ENCODE data around the gene ZNF805. TPM values are rescaled to one million over a fixed set of nuclear protein-coding genes. Genes with fewer than 3 reads are reported as not detected.

ZNF805 gene
- total and polyA plus RNA-seq, 2 of the 4 experiments (the other 2 are of a cell fraction): 3.0 to 32.3 TPM

DNA sequence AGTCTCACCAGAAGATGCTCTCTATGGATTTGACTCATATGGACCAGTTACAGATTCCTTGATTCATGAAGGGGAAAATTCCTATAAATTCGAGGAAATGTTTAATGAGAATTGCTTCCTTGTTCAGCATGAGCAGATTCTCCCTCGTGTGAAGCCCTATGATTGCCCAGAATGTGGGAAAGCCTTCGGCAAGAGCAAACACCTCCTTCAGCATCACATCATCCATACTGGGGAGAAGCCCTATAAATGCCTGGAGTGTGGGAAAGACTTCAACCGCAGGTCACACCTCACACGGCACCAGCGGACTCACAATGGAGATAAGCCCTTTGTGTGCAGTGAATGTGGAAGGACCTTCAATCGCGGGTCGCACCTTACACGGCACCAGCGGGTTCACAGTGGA is 50.5 kb downstream of the ZNF805 start:
- H2BK120ac ChIP-seq (ENCODE audit: low read depth, low read length): no peak overlapping the region
- H2AK9ac ChIP-seq (replicated peaks; ENCODE audit: low read depth, low read length, poor library complexity): no peak overlapping the region
- H3K56ac ChIP-seq (ENCODE audit: extremely low read depth, insufficient read depth, low read length): no peak overlapping the region
- H3K36me3 ChIP-seq (ENCODE audit: control insufficient read depth, insufficient read depth, low read length): peaks cover 66% of the 10 kb centered on the region
- no peak overlapping the region for H2BK20ac ChIP-seq (ENCODE audit: low read depth, low read length)
- dilution Hi-C loops (cut with HindIII; ENCODE audit: low sequenced_read_pairs, unreplicated experiment) (no loop called here), in situ Hi-C loops (cut with MboI; ENCODE audit: low sequenced_read_pairs) (no loop called here), intact Hi-C loops (cut with micrococcal nuclease) (no loop called here)
- H4K91ac ChIP-seq (ENCODE audit: insufficient read depth, low read depth, low read length): no peak overlapping the region
- H3K9ac ChIP-seq (ENCODE audit: low read depth, low read length): no peak overlapping the region
- DNase-seq (no peak), ATAC-seq (ENCODE audit: low read depth) (no peak)
- POLR2A ChIA-PET (ENCODE audit: unreplicated experiment): no interaction called here
- no peak overlapping the region for H3K4ac ChIP-seq (ENCODE audit: low read depth, low read length)
- BruUV-seq (replicated peaks): no TSS peak
- no peak overlapping the region for H3K14ac ChIP-seq (replicated peaks; ENCODE audit: low read depth, low read length)
- no peak overlapping the region for H3K4me2 ChIP-seq (ENCODE audit: low read depth, low read length)
- H3K27me3 ChIP-seq (ENCODE audit: control insufficient read depth, insufficient read depth, low read length): no peaks in the 10 kb centered on the region
- H2AFZ ChIP-seq (replicated peaks; ENCODE audit: low read length, poor library complexity): no peak overlapping the region
- H3K9me1 ChIP-seq (ENCODE audit: insufficient read depth, low read length): no peaks in the 10 kb centered on the region
- H3K79me1 ChIP-seq (ENCODE audit: low read depth in 1 of 2, low read length in 2 of 2): peaks cover 42 to 54% of the 10 kb centered on the region in 2 experiments
- peaks cover 41% of the 10 kb centered on the region for H4K20me1 ChIP-seq (ENCODE audit: insufficient read depth, low read length)
- H3K4me1 ChIP-seq (ENCODE audit: control insufficient read depth, insufficient read depth, low read length): no peaks in the 10 kb centered on the region
- peaks cover 25% of the 10 kb centered on the region for H3K9me3 ChIP-seq (ENCODE audit: control insufficient read depth, insufficient read depth, low read length)
- no peak overlapping the region for H3K4me3 ChIP-seq (ENCODE audit: insufficient read depth, low read depth, low read length)
- H4K5ac ChIP-seq (ENCODE audit: low read depth, low read length): no peak overlapping the region
- WGBS, 2 experiments (ENCODE audit: extremely low coverage in 2 of 2, insufficient read length in 1 of 2): no CpG with 5 or more reads among the region's 11 CpGs
- no peak overlapping the region for H4K8ac ChIP-seq (ENCODE audit: low read depth in 2 of 2, low read length in 2 of 2)
- H2BK5ac ChIP-seq (ENCODE audit: low read depth, low read length, poor library complexity, severe bottlenecking): no peak overlapping the region
- H3K23ac ChIP-seq (ENCODE audit: low read depth, low read length): no peak overlapping the region
- H3K18ac ChIP-seq (ENCODE audit: low read depth, low read length): no peak overlapping the region
- TF ChIP-seq MAZ (IDR thresholded peaks at IDR 0.05; ENCODE audit: borderline replicate concordance, low read depth, low read length) (no peak), SMC3 (IDR thresholded peaks at IDR 0.05; ENCODE audit: low read depth, low read length) (no peak), FOS (IDR thresholded peaks at IDR 0.05; ENCODE audit: low read depth, low read length) (no peak), RFX5 (IDR thresholded peaks at IDR 0.05; ENCODE audit: low read depth, low read length) (no peak), MXI1 (IDR thresholded peaks at IDR 0.05; ENCODE audit: borderline replicate concordance, low read depth, low read length) (no peak), CEBPB (IDR thresholded peaks at IDR 0.05; ENCODE audit: low read depth, low read length) (no peak), NFE2L2 (IDR thresholded peaks at IDR 0.05; ENCODE audit: low read depth, low read length) (no peak), MAFK (IDR thresholded peaks at IDR 0.05; ENCODE audit: low read depth, low read length) (no peak), BHLHE40 (IDR thresholded peaks at IDR 0.05; ENCODE audit: low read depth, low read length) (no peak), POLR2A (IDR thresholded peaks at IDR 0.05; ENCODE audit: low read depth, low read length) (no peak), RAD21 (IDR thresholded peaks at IDR 0.05; ENCODE audit: low read length) (no peak), CHD1 (IDR thresholded peaks at IDR 0.05; ENCODE audit: low read depth, low read length) (no peak)
- TF ChIP-seq, protein P1, sequence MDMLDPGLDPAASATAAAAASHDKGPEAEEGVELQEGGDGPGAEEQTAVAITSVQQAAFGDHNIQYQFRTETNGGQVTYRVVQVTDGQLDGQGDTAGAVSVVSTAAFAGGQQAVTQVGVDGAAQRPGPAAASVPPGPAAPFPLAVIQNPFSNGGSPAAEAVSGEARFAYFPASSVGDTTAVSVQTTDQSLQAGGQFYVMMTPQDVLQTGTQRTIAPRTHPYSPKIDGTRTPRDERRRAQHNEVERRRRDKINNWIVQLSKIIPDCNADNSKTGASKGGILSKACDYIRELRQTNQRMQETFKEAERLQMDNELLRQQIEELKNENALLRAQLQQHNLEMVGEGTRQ (IDR thresholded peaks at IDR 0.05; ENCODE audit: low read depth, low read length): no peak
- TF ChIP-seq, protein P2, sequence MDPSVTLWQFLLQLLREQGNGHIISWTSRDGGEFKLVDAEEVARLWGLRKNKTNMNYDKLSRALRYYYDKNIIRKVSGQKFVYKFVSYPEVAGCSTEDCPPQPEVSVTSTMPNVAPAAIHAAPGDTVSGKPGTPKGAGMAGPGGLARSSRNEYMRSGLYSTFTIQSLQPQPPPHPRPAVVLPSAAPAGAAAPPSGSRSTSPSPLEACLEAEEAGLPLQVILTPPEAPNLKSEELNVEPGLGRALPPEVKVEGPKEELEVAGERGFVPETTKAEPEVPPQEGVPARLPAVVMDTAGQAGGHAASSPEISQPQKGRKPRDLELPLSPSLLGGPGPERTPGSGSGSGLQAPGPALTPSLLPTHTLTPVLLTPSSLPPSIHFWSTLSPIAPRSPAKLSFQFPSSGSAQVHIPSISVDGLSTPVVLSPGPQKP (IDR thresholded peaks at IDR 0.05; ENCODE audit: borderline replicate concordance, low read depth, low read length): no peak
- TF ChIP-seq, protein P3, sequence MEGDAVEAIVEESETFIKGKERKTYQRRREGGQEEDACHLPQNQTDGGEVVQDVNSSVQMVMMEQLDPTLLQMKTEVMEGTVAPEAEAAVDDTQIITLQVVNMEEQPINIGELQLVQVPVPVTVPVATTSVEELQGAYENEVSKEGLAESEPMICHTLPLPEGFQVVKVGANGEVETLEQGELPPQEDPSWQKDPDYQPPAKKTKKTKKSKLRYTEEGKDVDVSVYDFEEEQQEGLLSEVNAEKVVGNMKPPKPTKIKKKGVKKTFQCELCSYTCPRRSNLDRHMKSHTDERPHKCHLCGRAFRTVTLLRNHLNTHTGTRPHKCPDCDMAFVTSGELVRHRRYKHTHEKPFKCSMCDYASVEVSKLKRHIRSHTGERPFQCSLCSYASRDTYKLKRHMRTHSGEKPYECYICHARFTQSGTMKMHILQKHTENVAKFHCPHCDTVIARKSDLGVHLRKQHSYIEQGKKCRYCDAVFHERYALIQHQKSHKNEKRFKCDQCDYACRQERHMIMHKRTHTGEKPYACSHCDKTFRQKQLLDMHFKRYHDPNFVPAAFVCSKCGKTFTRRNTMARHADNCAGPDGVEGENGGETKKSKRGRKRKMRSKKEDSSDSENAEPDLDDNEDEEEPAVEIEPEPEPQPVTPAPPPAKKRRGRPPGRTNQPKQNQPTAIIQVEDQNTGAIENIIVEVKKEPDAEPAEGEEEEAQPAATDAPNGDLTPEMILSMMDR (conservative IDR thresholded peaks at IDR 0.05; ENCODE audit: low read depth, low read length): no peak
- no peak overlapping the region for H2BK15ac ChIP-seq (ENCODE audit: low read depth, low read length)
- CTCF ChIA-PET: no interaction called here
- H3K27ac ChIP-seq (ENCODE audit: insufficient read depth, low read length): no peak overlapping the region
- no peak overlapping the region for H2AK5ac ChIP-seq (ENCODE audit: low read depth, low read length)
